T-cell (primary cell): Measurements from ENCODE around the gene AKAP8L. TPM values are rescaled to one million over a fixed set of nuclear protein-coding genes. Genes with fewer than 3 reads are reported as not detected.

ENCODE experiments used
- ATAC-seq, 4 experiments: fragments of 200-7000 bp in 3 of 4; fragments of 150-1000 bp in 1 of 4; cut with Tn5 transposase; replicated peaks in 1 of 4; 1 replicate in 3 of 4; 2 replicates in 1 of 4; pipeline ENCODE4 v1.10.0; 2021; ENCODE audit warnings: moderate library complexity in 3 of 4, mild to moderate bottlenecking in 2 of 4, moderate number of reproducible peaks in 1 of 4
- CTCF ChIA-PET, 2 donors: fragments of 300-600 bp; sonication (Branson Sonifier 250); formaldehyde crosslinking; loops; one replicate each; lab custom pipeline; 2022; ENCODE audit warnings: antibody characterized with exemption in 2 of 2; lab: Charles Lee
- POLR2A ChIA-PET, 2 donors: fragments of 300-600 bp; sonication (Branson Sonifier 250); formaldehyde crosslinking; loops; one replicate each; lab custom pipeline; 2022; ENCODE audit warnings: antibody characterized with exemption in 2 of 2; lab: Charles Lee
- DNase-seq, 35 experiments: peaks; one replicate each; pipeline versions ENCODE4 v3.0.0 to v3.0.0-alpha.2; 2013 to 2023
- H3K27ac ChIP-seq: one replicate; pipeline ENCODE4 v1.5.1; 2013; ENCODE audit warnings: low read length
- H3K27me3 ChIP-seq, 2 experiments: replicated peaks in 1 of 2; 1 replicate in 1 of 2; 2 replicates in 1 of 2; pipeline versions ENCODE4 v1.6.1 to v1.7.0; 2013; ENCODE audit warnings: low read length in 1 of 2, mixed read lengths in 1 of 2; ENCODE audit not compliant: control insufficient read depth in 2 of 2, insufficient read depth in 2 of 2; ENCODE audit errors: extremely low read depth in 1 of 2
- H3K36me3 ChIP-seq, 2 donors: 1 replicate in 1 of 2; 2 replicates in 1 of 2; pipeline versions ENCODE4 v1.6.1 to v1.7.0; 2013; ENCODE audit warnings: low read length in 1 of 2; ENCODE audit not compliant: control insufficient read depth in 2 of 2, insufficient read depth in 1 of 2; ENCODE audit errors: extremely low read depth in 1 of 2
- H3K4me1 ChIP-seq, 2 experiments: 1 replicate in 1 of 2; 2 replicates in 1 of 2; pipeline versions ENCODE4 v1.6.1 to v1.7.0; 2013; ENCODE audit warnings: low read length in 2 of 2, mixed read lengths in 1 of 2; ENCODE audit not compliant: insufficient read depth in 2 of 2, control insufficient read depth in 1 of 2; ENCODE audit errors: extremely low read depth in 1 of 2
- H3K4me3 ChIP-seq, 2 donors: 1 replicate in 1 of 2; 2 replicates in 1 of 2; pipeline versions ENCODE4 v1.5.1 to v1.7.0; 2013; ENCODE audit warnings: mild to moderate bottlenecking in 2 of 2, low read length in 1 of 2, moderate library complexity in 1 of 2; ENCODE audit not compliant: control insufficient read depth in 1 of 2; ENCODE audit errors: extremely low read depth in 1 of 2
- H3K9me3 ChIP-seq: 2 replicates; pipeline ENCODE4 v1.7.0; 2013
- H3K27ac Mint-ChIP-seq, 2 donors: one replicate each; pipeline ENCODE4 v1.8.0; 2020 to 2021; ENCODE audit warnings: mild to moderate bottlenecking in 2 of 2, mixed read lengths in 2 of 2
- H3K27me3 Mint-ChIP-seq, 2 donors: one replicate each; pipeline ENCODE4 v1.8.0; 2021 to 2022; ENCODE audit warnings: mixed read lengths in 2 of 2
- H3K36me3 Mint-ChIP-seq: one replicate; pipeline ENCODE4 v1.8.0; 2021; ENCODE audit warnings: mixed read lengths
- H3K4me1 Mint-ChIP-seq, 3 donors: one replicate each; pipeline ENCODE4 v1.8.0; 2020 to 2022; ENCODE audit warnings: mixed read lengths in 3 of 3, mild to moderate bottlenecking in 1 of 3
- H3K4me3 Mint-ChIP-seq, 3 donors: one replicate each; pipeline ENCODE4 v1.8.0; 2020 to 2022; ENCODE audit warnings: mild to moderate bottlenecking in 3 of 3, mixed read lengths in 3 of 3, moderate library complexity in 3 of 3
- H3K9me3 Mint-ChIP-seq, 3 donors: one replicate each; pipeline ENCODE4 v1.8.0; 2020 to 2022; ENCODE audit warnings: mixed read lengths in 3 of 3
- WGBS: methylation state at CpG from one replicate; pipeline ENCODE4 v1.1.5; 2013; ENCODE audit warnings: missing lambda C conversion rate; ENCODE audit not compliant: insufficient coverage; 5-methylcytosine and 5-hydroxymethylcytosine counted together
- total RNA-seq, 35 experiments: library from RNA in 6 of 35; stranded (reverse) in 6 of 35; fragments of 120-200 nt in 1 of 35; gene quantifications; one replicate each; pipeline versions ENCODE4 v1.2.1 to v1.2.4 and lab custom pipeline; 2013 to 2026

Gene AKAP8L
- total RNA-seq, 5 donors from 2014 or later (not counting 1 experiment from before 2014, with no cell fraction given) = 134 to 198 (median 184) TPM

GRCh38 chr19:15331419-15332310 lies 87.1 kb downstream of the AKAP8L start:
- Mint-ChIP-seq H3K9me3 (no peaks in the 10 kb centered on the region), H3K27me3 (no peaks in the 10 kb centered on the region), H3K27ac (peak overlapping the region; percentile 89 to 90), H3K4me3 (peak overlapping the region; percentile 91 to 94 (median 92)), H3K36me3 (peaks cover 6% of the 10 kb centered on the region), H3K4me1 (peaks cover 50 to 55% (median 50%) of the 10 kb centered on the region in 3 donors)
- Histone ChIP-seq H3K27ac (peak overlapping the region; percentile 55), H3K4me1 (peaks cover 20 to 55% of the 10 kb centered on the region in 2 experiments), H3K9me3 (no peaks in the 10 kb centered on the region), H3K4me3 (peak overlapping the region; percentile 52 to 77), H3K36me3 (no peaks in the 10 kb centered on the region), H3K27me3 (no peaks in the 10 kb centered on the region)
- ATAC-seq = peak; percentile 70 to 77 (median 76)
- ChIA-PET CTCF (interaction anchor here in 1 of 2 donors (1.4 to 1.6 kb wide), 2 partner anchors 87 to 224 kb away, joined by 4 read pairs; partner anchors contain the start of gene AKAP8L), POLR2A (interaction anchor here in 1 of 2 donors (0.6 kb wide), 1 partner anchor 49 kb away, joined by 3 read pairs; no protein-coding TSS in a partner anchor)
- WGBS = under 1% methylated on average over 85 of the region's 122 CpGs
- DNase-seq = peak in 34 of 35 experiments; percentile 34 to 76 (median 51)

- DNase-seq = peak in 3 of 35 experiments; percentile 6 to 46 (median 6)
- ATAC-seq = peak in 1 of 4 experiments; percentile 0
- Histone ChIP-seq H3K27ac (peak overlapping the region; percentile 39), H3K4me1 (peaks cover 24 to 60% of the 10 kb centered on the region in 2 experiments), H3K9me3 (no peaks in the 10 kb centered on the region), H3K4me3 (peak overlapping the region; percentile 52 to 77), H3K36me3 (no peaks in the 10 kb centered on the region), H3K27me3 (no peaks in the 10 kb centered on the region)
- ChIA-PET POLR2A (no interaction called here), CTCF (no interaction called here)
- H3K27me3 Mint-ChIP-seq = no peaks in the 10 kb centered on the region
- peaks cover 7% of the 10 kb centered on the region for H3K36me3 Mint-ChIP-seq
- H3K9me3 Mint-ChIP-seq = no peaks in the 10 kb centered on the region
- H3K27ac Mint-ChIP-seq = peak overlapping the region; percentile 89 to 90
- peak overlapping the region; percentile 91 to 94 (median 92) for H3K4me3 Mint-ChIP-seq
- H3K4me1 Mint-ChIP-seq = peaks cover 56 to 63% (median 57%) of the 10 kb centered on the region in 3 donors
- WGBS = 4% methylated on average over 10 of the region's 17 CpGs
Measured at GRCh38 chr19:15330801-15331418, 87.9 kb downstream of the AKAP8L start.

Other genes starting within 250 kb of the AKAP8L start
- under 1 TPM in 4 of 5 donors, not detected in 1; 0.16 to 0.85 (median 0.48) TPM for gene NOTCH3, start 218.0 kb downstream of the AKAP8L start, total RNA-seq
- gene EPHX3, start 186.5 kb downstream of the AKAP8L start, total RNA-seq = under 1 TPM in 1 of 5 donors, not detected in 4; 0.23 TPM
- 100 to 1,000 TPM; 115 to 154 (median 139) TPM for gene BRD4, start 86.4 kb downstream of the AKAP8L start, total RNA-seq
- 10 to 100 TPM; 75.8 to 90.3 (median 86.7) TPM for gene AKAP8, start 39.2 kb downstream of the AKAP8L start, total RNA-seq
- 10 to 100 TPM; 19.7 to 39.1 (median 34.6) TPM for gene WIZ, start 31.0 kb upstream of the AKAP8L start, total RNA-seq
- 100 to 1,000 TPM; 166 to 296 (median 284) TPM for gene RASAL3, start 45.6 kb upstream of the AKAP8L start, total RNA-seq
- gene PGLYRP2, start 60.5 kb upstream of the AKAP8L start, total RNA-seq = 1 to 10 TPM in 1 of 5 donors, under 1 TPM in 4; 0.13 to 1.3 (median 0.72) TPM
- 1 to 10 TPM in 3 of 5 donors, under 1 TPM in 2; 0.73 to 1.6 (median 1.3) TPM for gene CYP4F22, start 89.5 kb upstream of the AKAP8L start, total RNA-seq
- not detected for gene CYP4F8, start 196.2 kb upstream of the AKAP8L start, total RNA-seq
- gene CYP4F3, start 221.9 kb upstream of the AKAP8L start, total RNA-seq = under 1 TPM in 2 of 5 donors, not detected in 3; 0.23 to 0.30 TPM